ENCODE measurements around the gene MMP25.

Gene MMP25

DNA sequence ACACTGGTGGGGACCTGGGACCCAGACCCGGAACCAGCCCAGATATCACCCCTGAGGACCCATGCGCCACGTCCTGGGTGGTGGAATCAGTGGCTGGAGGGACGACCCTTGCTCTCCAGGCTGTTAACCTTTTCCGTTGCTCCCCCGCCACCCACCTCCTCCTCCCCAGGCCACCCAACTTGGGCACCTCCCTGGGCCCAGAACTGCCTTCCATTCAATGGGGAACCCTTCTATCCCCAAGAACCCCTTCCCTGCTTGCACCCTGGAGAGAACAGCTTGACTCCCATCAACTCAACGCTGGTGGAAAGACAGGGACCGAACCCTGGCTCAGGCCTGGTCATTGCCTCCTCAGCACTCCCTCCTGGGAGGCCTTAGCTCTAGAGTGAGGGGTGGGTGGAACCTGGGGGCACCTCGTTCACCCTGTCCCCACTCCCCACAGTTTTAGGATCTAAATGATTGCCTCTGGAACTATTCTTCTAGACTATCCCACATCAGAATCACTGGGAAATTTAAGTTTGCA lies 13.4 kb downstream of the MMP25 start:
- H3F3A ChIP-seq (ENCODE audit: low read depth) = no peaks in the 10 kb centered on the region
- H3K4me1 ChIP-seq (ENCODE audit: insufficient read depth, low read length, poor library complexity, severe bottlenecking) = peaks cover 10% of the 10 kb centered on the region
- no peaks in the 10 kb centered on the region for H3K9me3 ChIP-seq (ENCODE audit: insufficient read depth, low read depth, low read length)
- no peaks in the 10 kb centered on the region for H3K36me3 ChIP-seq (ENCODE audit: insufficient read depth, low read length)
- H3K9me2 ChIP-seq (replicated peaks; ENCODE audit: low read depth, low read length) = no peaks in the 10 kb centered on the region
- peaks cover 23% of the 10 kb centered on the region; the same call in 1 of the 2 replicates for H3K79me2 ChIP-seq (ENCODE audit: insufficient read depth, low read length)
- H3K9ac ChIP-seq (ENCODE audit: low read depth, low read length, poor library complexity, severe bottlenecking) = peak overlapping the region; percentile 88
- H4K20me1 ChIP-seq (ENCODE audit: insufficient read depth, low read length, poor library complexity, severe bottlenecking) = peaks cover 8% of the 10 kb centered on the region
- H2AFZ ChIP-seq (ENCODE audit: low read length) = peak overlapping the region; percentile 64; the same call in 1 of the 2 replicates
- peak overlapping the region; percentile 88 for H3K4me2 ChIP-seq (ENCODE audit: low read depth, low read length, poor library complexity, severe bottlenecking)
- peak overlapping the region; percentile 82 for H3K4me3 ChIP-seq (ENCODE audit: low read length, poor library complexity, severe bottlenecking)
- TF ChIP-seq, protein P1, sequence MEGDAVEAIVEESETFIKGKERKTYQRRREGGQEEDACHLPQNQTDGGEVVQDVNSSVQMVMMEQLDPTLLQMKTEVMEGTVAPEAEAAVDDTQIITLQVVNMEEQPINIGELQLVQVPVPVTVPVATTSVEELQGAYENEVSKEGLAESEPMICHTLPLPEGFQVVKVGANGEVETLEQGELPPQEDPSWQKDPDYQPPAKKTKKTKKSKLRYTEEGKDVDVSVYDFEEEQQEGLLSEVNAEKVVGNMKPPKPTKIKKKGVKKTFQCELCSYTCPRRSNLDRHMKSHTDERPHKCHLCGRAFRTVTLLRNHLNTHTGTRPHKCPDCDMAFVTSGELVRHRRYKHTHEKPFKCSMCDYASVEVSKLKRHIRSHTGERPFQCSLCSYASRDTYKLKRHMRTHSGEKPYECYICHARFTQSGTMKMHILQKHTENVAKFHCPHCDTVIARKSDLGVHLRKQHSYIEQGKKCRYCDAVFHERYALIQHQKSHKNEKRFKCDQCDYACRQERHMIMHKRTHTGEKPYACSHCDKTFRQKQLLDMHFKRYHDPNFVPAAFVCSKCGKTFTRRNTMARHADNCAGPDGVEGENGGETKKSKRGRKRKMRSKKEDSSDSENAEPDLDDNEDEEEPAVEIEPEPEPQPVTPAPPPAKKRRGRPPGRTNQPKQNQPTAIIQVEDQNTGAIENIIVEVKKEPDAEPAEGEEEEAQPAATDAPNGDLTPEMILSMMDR (conservative IDR thresholded peaks at IDR 0.05; ENCODE audit: low read length) = no peak
- H3K27me3 ChIP-seq (ENCODE audit: insufficient read depth, low read length, poor library complexity, severe bottlenecking) = no peaks in the 10 kb centered on the region

DNA sequence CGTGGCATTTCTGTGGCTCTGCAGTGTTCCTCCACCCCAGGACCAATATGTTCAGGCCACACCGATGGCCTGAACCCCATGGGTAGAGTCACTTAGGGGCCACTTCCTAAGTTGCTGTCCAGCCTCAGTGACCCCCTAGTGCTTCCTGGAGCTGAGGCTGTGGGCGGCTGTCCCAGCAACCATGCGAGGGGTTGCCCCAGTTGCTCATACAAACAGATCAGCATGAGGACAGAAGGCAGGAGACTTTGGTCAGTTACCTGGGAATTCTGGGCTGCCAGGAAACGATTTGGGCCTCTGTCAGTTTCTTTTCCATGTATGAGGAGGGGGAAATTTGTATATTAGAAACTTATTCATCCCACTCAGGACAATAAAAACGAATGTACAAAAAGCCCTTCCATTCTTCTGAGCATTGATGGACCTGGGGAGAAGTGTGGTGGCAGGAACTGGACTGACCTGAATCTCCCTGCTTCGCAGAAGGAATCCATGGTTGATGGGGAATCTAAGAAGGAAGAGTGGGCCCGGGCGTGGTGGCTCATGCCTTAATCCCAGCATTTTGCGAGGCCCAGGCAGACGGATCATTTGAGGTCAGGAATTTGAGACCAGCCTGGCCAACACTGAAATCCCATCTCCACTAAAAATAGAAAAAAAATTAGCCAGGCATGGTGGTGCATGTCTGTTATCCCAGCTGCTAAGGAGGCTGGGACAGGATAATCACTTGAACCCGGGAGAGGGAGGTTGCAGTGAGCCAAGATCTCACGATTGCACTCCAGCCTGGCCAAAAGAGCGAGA lies 14.2 kb downstream of the MMP25 start:
- Histone ChIP-seq H3K4me1 (ENCODE audit: insufficient read depth, low read length, poor library complexity, severe bottlenecking) (peaks cover 17% of the 10 kb centered on the region), H3K79me2 (ENCODE audit: insufficient read depth, low read length) (peaks cover 31% of the 10 kb centered on the region), H3K4me3 (ENCODE audit: low read length, poor library complexity, severe bottlenecking) (no peak overlapping the region), H3K36me3 (ENCODE audit: insufficient read depth, low read length) (no peaks in the 10 kb centered on the region), H2AFZ (ENCODE audit: low read length) (no peak overlapping the region), H3K9me2 (replicated peaks; ENCODE audit: low read depth, low read length) (no peaks in the 10 kb centered on the region), H4K20me1 (ENCODE audit: insufficient read depth, low read length, poor library complexity, severe bottlenecking) (peaks cover 8% of the 10 kb centered on the region), H3K9me3 (ENCODE audit: insufficient read depth, low read depth, low read length) (no peaks in the 10 kb centered on the region), H3K27me3 (ENCODE audit: insufficient read depth, low read length, poor library complexity, severe bottlenecking) (no peaks in the 10 kb centered on the region), H3F3A (ENCODE audit: low read depth) (no peaks in the 10 kb centered on the region), H3K9ac (ENCODE audit: low read depth, low read length, poor library complexity, severe bottlenecking) (peak overlapping the region; percentile 88), H3K4me2 (ENCODE audit: low read depth, low read length, poor library complexity, severe bottlenecking) (peak overlapping the region; percentile 88)
- TF ChIP-seq, protein P1 (conservative IDR thresholded peaks at IDR 0.05; ENCODE audit: low read length) = no peak
- TF ChIP-seq EZH2phosphoT487 (IDR thresholded peaks at IDR 0.05; ENCODE audit: borderline replicate concordance) = no peak

DNA sequence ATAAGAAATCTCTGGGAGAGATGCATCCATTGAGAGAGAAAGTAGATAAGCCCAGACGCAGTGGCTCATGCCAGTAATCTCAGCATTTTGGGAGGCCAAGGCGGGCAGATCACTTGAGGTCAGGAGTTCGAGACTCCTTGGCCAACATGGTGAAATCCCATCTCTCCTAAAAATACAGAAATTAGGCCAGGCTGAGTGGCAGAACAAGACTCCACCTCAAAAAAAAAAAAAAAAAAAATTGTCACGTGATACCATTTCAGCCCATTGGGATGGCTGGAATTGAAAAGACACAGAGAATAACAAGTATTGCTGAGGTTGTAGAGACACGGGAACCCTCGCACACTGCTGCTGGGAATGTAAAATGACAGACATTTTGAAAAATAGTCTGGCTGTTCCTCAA lies 16.2 kb downstream of the MMP25 start:
- Histone ChIP-seq H3K27me3 (ENCODE audit: insufficient read depth, low read length, poor library complexity, severe bottlenecking) (no peaks in the 10 kb centered on the region), H3K4me3 (ENCODE audit: low read length, poor library complexity, severe bottlenecking) (no peak overlapping the region), H2AFZ (ENCODE audit: low read length) (no peak overlapping the region), H3F3A (ENCODE audit: low read depth) (no peaks in the 10 kb centered on the region), H3K9me3 (ENCODE audit: insufficient read depth, low read depth, low read length) (no peaks in the 10 kb centered on the region), H3K9ac (ENCODE audit: low read depth, low read length, poor library complexity, severe bottlenecking) (no peak overlapping the region), H3K4me2 (ENCODE audit: low read depth, low read length, poor library complexity, severe bottlenecking) (no peak overlapping the region), H3K9me2 (replicated peaks; ENCODE audit: low read depth, low read length) (no peaks in the 10 kb centered on the region), H4K20me1 (ENCODE audit: insufficient read depth, low read length, poor library complexity, severe bottlenecking) (peaks cover 24% of the 10 kb centered on the region), H3K4me1 (ENCODE audit: insufficient read depth, low read length, poor library complexity, severe bottlenecking) (peaks cover 14% of the 10 kb centered on the region), H3K36me3 (ENCODE audit: insufficient read depth, low read length) (no peaks in the 10 kb centered on the region), H3K79me2 (ENCODE audit: insufficient read depth, low read length) (peaks cover 46% of the 10 kb centered on the region)
- TF ChIP-seq EZH2phosphoT487 (IDR thresholded peaks at IDR 0.05; ENCODE audit: borderline replicate concordance) = no peak
- TF ChIP-seq, protein P1 (conservative IDR thresholded peaks at IDR 0.05; ENCODE audit: low read length) = no peak
